Stimulated activated CD4-positive, alpha-beta T cell treated with anti-CD3 and anti-CD28 coated beads, Interleukin-4, amount 100 ng/mL, for 24 hours (primary cell): ENCODE data around the gene PMP22.
"Not testable (repeated sequence)": the region's sequence is repeated elsewhere in the genome, so short reads cannot be mapped to it uniquely, and the experiment has no call there.

Experiments
- DNase-seq: peaks from one replicate; pipeline ENCODE4 v3.0.0-alpha.2; 2020

PMP22 gene

GRCh38 chr17:15200574-15200973, 64.6 kb downstream of the PMP22 start:
- DNase-seq = not testable (repeated sequence)

- no peak for DNase-seq
These were observed 67.9 kb downstream of the PMP22 start for GRCh38 chr17:15197229-15197628.

GRCh38 chr17:15194859-15195277, 70.3 kb downstream of the PMP22 start:
- no peak for DNase-seq

- DNase-seq = no peak
These were observed 79.5 kb downstream of the PMP22 start for GRCh38 chr17:15185625-15185991.

GRCh38 chr17:15184872-15185624, 80.1 kb downstream of the PMP22 start:
- DNase-seq = no peak

GRCh38 chr17:15181816-15182215, 83.3 kb downstream of the PMP22 start:
- DNase-seq = no peak

- no peak for DNase-seq
These were observed 83.8 kb downstream of the PMP22 start for GRCh38 chr17:15181333-15181732.

- no peak for DNase-seq
These were observed 85.0 kb downstream of the PMP22 start for GRCh38 chr17:15180121-15180561.
